Liver (tissue), 9 donors: ENCODE measurements around the gene ADCYAP1. TPM values are rescaled to one million over a fixed set of nuclear protein-coding genes. Genes with fewer than 3 reads are reported as not detected.
A peak's percentile ranks its signal among the peaks of the same experiment; 100 is the strongest.

Experiments used
- DNase-seq: peaks from one replicate; pipeline ENCODE4 v3.0.0-alpha.2; 2017; ENCODE audit warnings: low spot score
- H3K27ac ChIP-seq, 2 donors: one replicate each; pipeline ENCODE4 v1.7.0; 2013; ENCODE audit warnings: inconsistent platforms in 2 of 2, low read length in 2 of 2, control low read depth in 1 of 2, low read depth in 1 of 2, mild to moderate bottlenecking in 1 of 2
- H3K27me3 ChIP-seq, 4 donors: one replicate each; pipeline versions ENCODE4 v1.6.1 to v1.7.0; 2013; ENCODE audit warnings: low read length in 3 of 4, inconsistent platforms in 1 of 4, mild to moderate bottlenecking in 1 of 4, moderate library complexity in 1 of 4; ENCODE audit not compliant: control insufficient read depth in 4 of 4, insufficient read depth in 4 of 4
- H3K36me3 ChIP-seq, 4 donors: one replicate each; pipeline versions ENCODE4 v1.6.1 to v1.7.0; 2013; ENCODE audit warnings: low read length in 3 of 4, mild to moderate bottlenecking in 3 of 4, low read depth in 1 of 4, moderate library complexity in 1 of 4; ENCODE audit not compliant: control insufficient read depth in 4 of 4, insufficient read depth in 3 of 4
- H3K4me1 ChIP-seq, 4 donors: one replicate each; pipeline versions ENCODE4 v1.6.1 to v1.7.0; 2013; ENCODE audit warnings: low read length in 3 of 4, mild to moderate bottlenecking in 3 of 4, moderate library complexity in 1 of 4; ENCODE audit not compliant: control insufficient read depth in 4 of 4, insufficient read depth in 4 of 4
- H3K4me3 ChIP-seq, 3 donors: one replicate each; pipeline versions ENCODE4 v1.6.1 to v1.7.0; 2013; ENCODE audit warnings: low read length in 3 of 3, control low read depth in 1 of 3, low read depth in 1 of 3, mild to moderate bottlenecking in 1 of 3
- H3K9ac ChIP-seq, 2 donors: one replicate each; pipeline ENCODE4 v1.7.0; 2013; ENCODE audit warnings: low read length in 2 of 2, mild to moderate bottlenecking in 2 of 2, moderate library complexity in 2 of 2, control low read depth in 1 of 2, low read depth in 1 of 2
- H3K9me3 ChIP-seq, 4 donors: one replicate each; pipeline versions ENCODE4 v1.6.1 to v1.7.0; 2013; ENCODE audit warnings: low read length in 3 of 4; ENCODE audit not compliant: control insufficient read depth in 4 of 4
- EGR1 ChIP-seq, 2 donors: IDR thresholded peaks; 2 replicates each; pipeline ENCODE4 v1.6.1; 2016 to 2018; ENCODE audit warnings: antibody characterized with exemption in 2 of 2, low read depth in 2 of 2
- FOXA1 ChIP-seq: IDR thresholded peaks from 2 replicates; pipeline ENCODE4 v1.6.1; 2016; ENCODE audit warnings: antibody characterized with exemption
- GABPA ChIP-seq, 2 donors: IDR thresholded peaks in 1 of 2; conservative IDR thresholded peaks in 1 of 2; 2 replicates each; pipeline ENCODE4 v1.6.1; 2016; ENCODE audit warnings: antibody characterized with exemption in 2 of 2, mild to moderate bottlenecking in 1 of 2, moderate library complexity in 1 of 2
- HNF4G ChIP-seq: IDR thresholded peaks from 2 replicates; pipeline ENCODE4 v1.6.1; 2016; ENCODE audit warnings: antibody characterized with exemption
- NR2F2 ChIP-seq: IDR thresholded peaks from 2 replicates; pipeline ENCODE4 v1.6.1; 2016; ENCODE audit warnings: antibody characterized with exemption
- SP1 ChIP-seq: IDR thresholded peaks from 2 replicates; pipeline ENCODE4 v1.6.1; 2018; ENCODE audit warnings: antibody characterized with exemption, mild to moderate bottlenecking
- YY1 ChIP-seq: IDR thresholded peaks from 2 replicates; pipeline ENCODE4 v1.6.1; 2016; ENCODE audit warnings: antibody characterized with exemption, mild to moderate bottlenecking
- WGBS: extraction: QIAGEN DNeasy Blood & Tissue Kit; methylation state at CpG from one replicate; pipeline ENCODE4 v1.1.7; 2013; 5-methylcytosine and 5-hydroxymethylcytosine counted together
- polyA plus RNA-seq, 2 donors: library from polyadenylated mRNA; stranded (reverse) in 1 of 2; unstranded in 1 of 2; fragments of 200-250 nt in 1 of 2; fragments of >200 nt in 1 of 2; fragmentation: Nextera tagmentation in 1 of 2; extraction: Ambion mirVana in 1 of 2; gene quantifications; one replicate each; pipeline versions ENCODE4 v1.2.1 to v1.2.3, GENCODE V29; 2013 to 2015
- total RNA-seq, 2 donors: library from RNA; depleted of rRNA; stranded (reverse); fragments of >200 nt; gene quantifications; one replicate each; pipeline ENCODE4 v1.2.3, GENCODE V29; 2014
- TF ChIP-seq, protein P1 (sequence below): IDR thresholded peaks from 2 replicates; pipeline ENCODE4 v1.6.1; 2016; ENCODE audit warnings: antibody characterized with exemption
- TF ChIP-seq, protein P2 (sequence below): IDR thresholded peaks from 2 replicates; pipeline ENCODE4 v1.6.1; 2016; ENCODE audit warnings: antibody characterized with exemption
- TF ChIP-seq, protein P3 (sequence below): fragments of 150-350 bp; IDR thresholded peaks from 2 replicates; pipeline ENCODE4 v1.5.1; 2017; ENCODE audit warnings: improper control_type of control experiment, low read depth, low read length; ENCODE audit not compliant: missing input control
- TF ChIP-seq, protein P4 (sequence below): IDR thresholded peaks from 2 replicates; pipeline ENCODE4 v1.6.1; 2016; ENCODE audit warnings: antibody characterized with exemption, mild to moderate bottlenecking
- donor health status: healthy.
- donor health status: healthy.
- donor health status: healthy.
- donor health status: healthy.
- donor health status: healthy.

The ADCYAP1 gene
- total and polyA plus RNA-seq, 4 donors = 0.02 to 0.08 TPM; not detected in 2

DNA sequence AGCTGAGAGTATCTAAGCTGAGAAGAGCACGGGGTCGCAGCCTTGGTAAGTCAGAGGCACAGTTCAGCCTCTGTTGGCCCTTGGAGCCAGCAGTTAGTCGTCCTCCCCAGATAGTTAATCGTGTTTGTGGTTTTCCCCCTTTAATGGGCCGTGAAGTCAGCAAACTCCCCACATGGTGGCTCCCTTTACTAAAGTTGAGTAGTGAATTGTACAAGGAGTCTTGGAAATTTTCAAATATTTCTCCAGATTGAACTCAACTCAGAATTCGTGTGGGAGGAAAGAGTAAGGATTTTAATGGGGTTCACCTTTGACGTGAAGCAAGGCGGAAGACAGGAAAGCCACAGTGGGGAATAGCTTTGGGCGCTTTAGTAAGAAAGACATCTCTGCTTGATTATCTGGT, 2.4 kb upstream of the ADCYAP1 start:
- H3K27ac ChIP-seq = no peak overlapping the region
- no peaks in the 10 kb centered on the region for H3K36me3 ChIP-seq
- no peak for DNase-seq
- 26% methylated on average over 9 of the region's 9 CpGs for WGBS
- H3K9ac ChIP-seq = no peak overlapping the region
- no peak overlapping the region for H3K4me3 ChIP-seq
- TF ChIP-seq, protein P1, sequence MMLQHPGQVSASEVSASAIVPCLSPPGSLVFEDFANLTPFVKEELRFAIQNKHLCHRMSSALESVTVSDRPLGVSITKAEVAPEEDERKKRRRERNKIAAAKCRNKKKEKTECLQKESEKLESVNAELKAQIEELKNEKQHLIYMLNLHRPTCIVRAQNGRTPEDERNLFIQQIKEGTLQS = no peak
- no peak for TF ChIP-seq FOXA1
- no peak for TF ChIP-seq GABPA (IDR thresholded peaks at IDR 0.05 in 1 of 2, conservative IDR thresholded peaks at IDR 0.05 in 1 of 2)
- TF ChIP-seq, protein P2, sequence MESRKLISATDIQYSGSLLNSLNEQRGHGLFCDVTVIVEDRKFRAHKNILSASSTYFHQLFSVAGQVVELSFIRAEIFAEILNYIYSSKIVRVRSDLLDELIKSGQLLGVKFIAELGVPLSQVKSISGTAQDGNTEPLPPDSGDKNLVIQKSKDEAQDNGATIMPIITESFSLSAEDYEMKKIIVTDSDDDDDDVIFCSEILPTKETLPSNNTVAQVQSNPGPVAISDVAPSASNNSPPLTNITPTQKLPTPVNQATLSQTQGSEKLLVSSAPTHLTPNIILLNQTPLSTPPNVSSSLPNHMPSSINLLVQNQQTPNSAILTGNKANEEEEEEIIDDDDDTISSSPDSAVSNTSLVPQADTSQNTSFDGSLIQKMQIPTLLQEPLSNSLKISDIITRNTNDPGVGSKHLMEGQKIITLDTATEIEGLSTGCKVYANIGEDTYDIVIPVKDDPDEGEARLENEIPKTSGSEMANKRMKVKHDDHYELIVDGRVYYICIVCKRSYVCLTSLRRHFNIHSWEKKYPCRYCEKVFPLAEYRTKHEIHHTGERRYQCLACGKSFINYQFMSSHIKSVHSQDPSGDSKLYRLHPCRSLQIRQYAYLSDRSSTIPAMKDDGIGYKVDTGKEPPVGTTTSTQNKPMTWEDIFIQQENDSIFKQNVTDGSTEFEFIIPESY = no peak
- no peak for TF ChIP-seq NR2F2
- TF ChIP-seq HNF4G = no peak
- TF ChIP-seq, protein P3, sequence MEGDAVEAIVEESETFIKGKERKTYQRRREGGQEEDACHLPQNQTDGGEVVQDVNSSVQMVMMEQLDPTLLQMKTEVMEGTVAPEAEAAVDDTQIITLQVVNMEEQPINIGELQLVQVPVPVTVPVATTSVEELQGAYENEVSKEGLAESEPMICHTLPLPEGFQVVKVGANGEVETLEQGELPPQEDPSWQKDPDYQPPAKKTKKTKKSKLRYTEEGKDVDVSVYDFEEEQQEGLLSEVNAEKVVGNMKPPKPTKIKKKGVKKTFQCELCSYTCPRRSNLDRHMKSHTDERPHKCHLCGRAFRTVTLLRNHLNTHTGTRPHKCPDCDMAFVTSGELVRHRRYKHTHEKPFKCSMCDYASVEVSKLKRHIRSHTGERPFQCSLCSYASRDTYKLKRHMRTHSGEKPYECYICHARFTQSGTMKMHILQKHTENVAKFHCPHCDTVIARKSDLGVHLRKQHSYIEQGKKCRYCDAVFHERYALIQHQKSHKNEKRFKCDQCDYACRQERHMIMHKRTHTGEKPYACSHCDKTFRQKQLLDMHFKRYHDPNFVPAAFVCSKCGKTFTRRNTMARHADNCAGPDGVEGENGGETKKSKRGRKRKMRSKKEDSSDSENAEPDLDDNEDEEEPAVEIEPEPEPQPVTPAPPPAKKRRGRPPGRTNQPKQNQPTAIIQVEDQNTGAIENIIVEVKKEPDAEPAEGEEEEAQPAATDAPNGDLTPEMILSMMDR = no peak
- TF ChIP-seq YY1 = no peak
- no peak for TF ChIP-seq SP1
- no peak for TF ChIP-seq EGR1 (IDR thresholded peaks at IDR 0.05; ENCODE audit: low read depth in 2 of 2)
- peaks cover 6 to 9% (median 6%) of the 10 kb centered on the region in 4 donors for H3K4me1 ChIP-seq
- peaks cover 0 to 20% (median 12%) of the 10 kb centered on the region in 4 donors for H3K27me3 ChIP-seq
- H3K9me3 ChIP-seq = peaks cover 0 to 11% (median 0%) of the 10 kb centered on the region in 4 donors

DNA sequence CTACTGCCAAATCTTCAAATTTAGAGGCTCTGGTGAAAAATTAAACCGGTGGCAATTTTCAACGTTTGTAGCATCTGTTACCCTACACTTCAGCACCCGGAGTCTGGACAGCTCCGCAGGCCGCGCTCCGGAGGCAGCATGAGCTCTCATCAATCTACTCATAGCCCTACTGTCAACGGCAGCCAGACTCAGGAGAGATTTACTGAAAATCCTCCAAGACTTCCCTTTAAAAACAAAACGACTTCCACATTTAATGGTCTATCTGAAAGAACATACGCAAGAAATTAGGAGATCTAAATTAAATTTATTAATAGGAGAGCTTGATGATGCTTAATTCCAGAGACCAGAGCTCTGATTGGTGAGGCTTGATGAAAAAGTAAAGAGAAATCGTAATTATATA, 970 bp upstream of the ADCYAP1 start:
- Histone ChIP-seq H3K4me1 (peaks cover 13 to 24% (median 20%) of the 10 kb centered on the region in 4 donors), H3K27ac (no peak overlapping the region), H3K9me3 (peaks cover 0 to 11% (median 0%) of the 10 kb centered on the region in 4 donors), H3K4me3 (no peak overlapping the region), H3K36me3 (no peaks in the 10 kb centered on the region), H3K27me3 (peaks cover 0 to 21% (median 17%) of the 10 kb centered on the region in 4 donors), H3K9ac (no peak overlapping the region)
- TF ChIP-seq, protein P4, sequence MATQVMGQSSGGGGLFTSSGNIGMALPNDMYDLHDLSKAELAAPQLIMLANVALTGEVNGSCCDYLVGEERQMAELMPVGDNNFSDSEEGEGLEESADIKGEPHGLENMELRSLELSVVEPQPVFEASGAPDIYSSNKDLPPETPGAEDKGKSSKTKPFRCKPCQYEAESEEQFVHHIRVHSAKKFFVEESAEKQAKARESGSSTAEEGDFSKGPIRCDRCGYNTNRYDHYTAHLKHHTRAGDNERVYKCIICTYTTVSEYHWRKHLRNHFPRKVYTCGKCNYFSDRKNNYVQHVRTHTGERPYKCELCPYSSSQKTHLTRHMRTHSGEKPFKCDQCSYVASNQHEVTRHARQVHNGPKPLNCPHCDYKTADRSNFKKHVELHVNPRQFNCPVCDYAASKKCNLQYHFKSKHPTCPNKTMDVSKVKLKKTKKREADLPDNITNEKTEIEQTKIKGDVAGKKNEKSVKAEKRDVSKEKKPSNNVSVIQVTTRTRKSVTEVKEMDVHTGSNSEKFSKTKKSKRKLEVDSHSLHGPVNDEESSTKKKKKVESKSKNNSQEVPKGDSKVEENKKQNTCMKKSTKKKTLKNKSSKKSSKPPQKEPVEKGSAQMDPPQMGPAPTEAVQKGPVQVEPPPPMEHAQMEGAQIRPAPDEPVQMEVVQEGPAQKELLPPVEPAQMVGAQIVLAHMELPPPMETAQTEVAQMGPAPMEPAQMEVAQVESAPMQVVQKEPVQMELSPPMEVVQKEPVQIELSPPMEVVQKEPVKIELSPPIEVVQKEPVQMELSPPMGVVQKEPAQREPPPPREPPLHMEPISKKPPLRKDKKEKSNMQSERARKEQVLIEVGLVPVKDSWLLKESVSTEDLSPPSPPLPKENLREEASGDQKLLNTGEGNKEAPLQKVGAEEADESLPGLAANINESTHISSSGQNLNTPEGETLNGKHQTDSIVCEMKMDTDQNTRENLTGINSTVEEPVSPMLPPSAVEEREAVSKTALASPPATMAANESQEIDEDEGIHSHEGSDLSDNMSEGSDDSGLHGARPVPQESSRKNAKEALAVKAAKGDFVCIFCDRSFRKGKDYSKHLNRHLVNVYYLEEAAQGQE = peak; percentile 99
- TF ChIP-seq SP1 = no peak
- 8% methylated on average over 11 of the region's 11 CpGs for WGBS
- DNase-seq = peak; percentile 69
